ENCODE measurements around the gene ERBB2.

DNA sequence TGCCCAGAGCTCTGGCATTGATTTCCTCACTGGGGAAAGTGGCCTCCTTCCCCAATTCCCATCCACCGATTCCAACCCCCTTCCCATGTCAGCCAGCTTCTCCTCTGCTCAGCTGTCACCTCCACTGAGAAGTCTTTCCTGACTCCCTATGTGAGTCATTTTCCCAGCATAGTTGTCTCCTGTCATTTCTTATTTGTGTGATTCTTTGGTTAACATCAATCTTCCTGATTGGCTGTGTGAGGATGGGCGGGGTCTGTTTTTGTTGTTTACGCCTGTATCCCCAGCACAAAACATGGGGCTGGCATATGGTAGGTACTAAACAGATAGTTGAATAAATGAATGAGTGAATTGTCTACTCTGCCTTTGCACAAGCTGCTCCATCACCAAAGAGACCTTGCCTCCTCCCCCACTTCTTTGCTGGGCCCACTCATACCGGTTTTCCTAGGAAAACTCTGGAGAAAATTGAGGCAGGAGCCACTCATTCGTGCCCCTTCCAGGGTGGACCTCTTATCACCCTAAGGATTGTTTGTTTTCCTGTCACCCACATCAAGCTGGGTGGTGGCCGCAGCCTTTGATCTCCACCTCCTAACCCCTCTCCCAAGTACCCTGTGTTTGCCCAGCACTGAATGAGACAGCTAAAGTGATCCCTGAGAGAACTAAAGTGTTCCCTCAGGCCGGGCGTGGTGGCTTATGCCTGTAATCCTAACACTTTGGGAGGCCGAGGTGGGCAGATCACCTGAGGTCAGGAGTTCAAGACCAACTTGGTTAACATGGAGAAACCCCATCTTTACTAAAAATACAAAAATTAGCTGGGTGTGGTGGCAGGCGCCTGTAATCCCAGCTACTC, 36.7 kb downstream of the ERBB2 start:
- TF ChIP-seq EZH2 (IDR thresholded peaks at IDR 0.05) (no peak), POLR2AphosphoS5 (IDR thresholded peaks at IDR 0.05; ENCODE audit: borderline replicate concordance, low read depth, low read length) (no peak)
